Ovary (tissue), 3 donors: ENCODE data around the gene LAMTOR4.
"Not testable (repeated sequence)": the region's sequence is repeated elsewhere in the genome, so short reads cannot be mapped to it uniquely, and the experiment has no call there.

Experiments used
- EP300 ChIP-seq: sonication (generic); formaldehyde crosslinking; IDR thresholded peaks from one replicate; pipeline ENCODE4 v1.6.1; 2017; ENCODE audit warnings: antibody characterized with exemption
- POLR2A ChIP-seq: fragments of 450-650 bp; IDR thresholded peaks from one replicate; pipeline ENCODE4 v1.6.1; 2017; ENCODE audit warnings: antibody characterized with exemption, mild to moderate bottlenecking, moderate library complexity
- TF ChIP-seq, protein P1 (sequence below), 3 donors: fragments of 450-650 bp in 2 of 3; fragments of 200-600 bp in 1 of 3; IDR thresholded peaks; one replicate each; pipeline versions ENCODE4 v1.5.1 to v1.8.0; 2016 to 2022; ENCODE audit warnings: antibody characterized with exemption in 3 of 3, mild to moderate bottlenecking in 1 of 3
- donor health status: DM: no; HTN: no; CAD: no.

DNA sequence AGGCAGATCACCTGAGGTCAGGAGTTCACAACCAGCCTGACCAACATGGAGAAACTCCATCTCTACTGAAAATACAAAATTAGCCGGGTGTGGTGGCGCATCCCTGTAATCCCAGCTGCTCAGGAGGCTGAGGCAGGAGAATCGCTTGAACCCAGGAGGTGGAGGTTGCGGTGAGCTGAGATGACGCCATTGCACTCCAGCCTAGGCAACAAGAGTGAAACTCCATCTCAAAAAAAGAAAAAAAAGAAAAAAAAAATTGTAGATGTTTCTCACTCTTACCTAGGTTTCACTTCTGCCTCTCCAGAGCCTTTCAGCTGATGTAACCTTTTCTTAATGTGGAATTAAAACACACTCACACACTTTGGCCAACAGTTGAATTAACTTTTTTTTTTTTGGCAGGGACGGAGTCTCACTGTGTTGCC lies 47.2 kb downstream of the LAMTOR4 start:
- not testable (repeated sequence) for TF ChIP-seq POLR2A, EP300
- TF ChIP-seq, protein P1, sequence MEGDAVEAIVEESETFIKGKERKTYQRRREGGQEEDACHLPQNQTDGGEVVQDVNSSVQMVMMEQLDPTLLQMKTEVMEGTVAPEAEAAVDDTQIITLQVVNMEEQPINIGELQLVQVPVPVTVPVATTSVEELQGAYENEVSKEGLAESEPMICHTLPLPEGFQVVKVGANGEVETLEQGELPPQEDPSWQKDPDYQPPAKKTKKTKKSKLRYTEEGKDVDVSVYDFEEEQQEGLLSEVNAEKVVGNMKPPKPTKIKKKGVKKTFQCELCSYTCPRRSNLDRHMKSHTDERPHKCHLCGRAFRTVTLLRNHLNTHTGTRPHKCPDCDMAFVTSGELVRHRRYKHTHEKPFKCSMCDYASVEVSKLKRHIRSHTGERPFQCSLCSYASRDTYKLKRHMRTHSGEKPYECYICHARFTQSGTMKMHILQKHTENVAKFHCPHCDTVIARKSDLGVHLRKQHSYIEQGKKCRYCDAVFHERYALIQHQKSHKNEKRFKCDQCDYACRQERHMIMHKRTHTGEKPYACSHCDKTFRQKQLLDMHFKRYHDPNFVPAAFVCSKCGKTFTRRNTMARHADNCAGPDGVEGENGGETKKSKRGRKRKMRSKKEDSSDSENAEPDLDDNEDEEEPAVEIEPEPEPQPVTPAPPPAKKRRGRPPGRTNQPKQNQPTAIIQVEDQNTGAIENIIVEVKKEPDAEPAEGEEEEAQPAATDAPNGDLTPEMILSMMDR (IDR thresholded peaks at IDR 0.05) = not testable (repeated sequence)
